Measurements from ENCODE around the gene TNFSF12. TPM values are rescaled to one million over a fixed set of nuclear protein-coding genes. Genes with fewer than 3 reads are reported as not detected.
A peak's percentile ranks its signal among the peaks of the same experiment; 100 is the strongest.

The TNFSF12 gene
- polyA plus RNA-seq, 1 donor (not counting 4 experiments of a cell fraction or from before 2014, with no cell fraction given), result 1.0 TPM

DNA sequence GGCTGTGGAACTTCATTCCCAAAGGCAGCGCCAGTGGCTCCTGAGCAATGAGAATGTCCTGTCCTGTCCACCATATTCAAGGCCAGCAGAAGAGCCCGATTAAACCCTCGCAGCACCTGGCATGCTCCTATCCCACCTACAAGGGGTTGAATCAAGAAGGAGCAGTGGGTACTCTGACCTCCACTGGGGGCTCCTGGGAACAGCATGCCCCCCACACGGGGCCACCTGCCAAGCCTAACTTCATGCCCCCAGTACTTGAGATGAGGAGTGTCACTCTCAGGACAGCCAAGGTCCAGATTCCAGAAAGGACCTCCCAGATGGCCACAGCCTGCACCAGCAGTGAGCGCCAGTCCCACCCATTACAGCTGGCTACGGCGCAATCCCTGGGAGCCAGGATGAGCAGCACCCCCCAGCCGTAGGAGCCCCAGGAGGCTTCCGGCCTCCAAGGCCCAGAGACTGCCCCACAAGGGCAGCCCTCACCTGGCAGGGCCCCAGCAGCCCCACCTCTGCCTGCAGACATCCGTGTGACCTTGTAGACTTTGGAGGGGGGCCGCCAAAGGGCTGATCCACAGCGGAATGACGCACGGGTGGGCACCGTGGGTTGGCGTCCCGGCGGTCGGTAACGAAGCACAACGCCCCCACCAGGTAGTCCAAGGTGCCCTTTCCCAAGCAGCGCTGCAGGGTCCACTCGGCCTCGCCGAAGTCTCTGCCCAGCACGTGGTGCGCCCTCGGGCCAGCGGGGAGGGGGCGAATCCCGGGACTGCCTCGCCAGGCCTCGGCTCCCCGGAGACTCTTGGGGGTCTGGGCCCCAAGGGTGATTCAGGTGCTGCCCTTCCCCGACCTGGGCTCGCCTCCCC lies 33.8 kb downstream of the TNFSF12 start:
- no peak for TF ChIP-seq EZH2 (IDR thresholded peaks at IDR 0.05; ENCODE audit: low read length)
- TF ChIP-seq, protein P1, sequence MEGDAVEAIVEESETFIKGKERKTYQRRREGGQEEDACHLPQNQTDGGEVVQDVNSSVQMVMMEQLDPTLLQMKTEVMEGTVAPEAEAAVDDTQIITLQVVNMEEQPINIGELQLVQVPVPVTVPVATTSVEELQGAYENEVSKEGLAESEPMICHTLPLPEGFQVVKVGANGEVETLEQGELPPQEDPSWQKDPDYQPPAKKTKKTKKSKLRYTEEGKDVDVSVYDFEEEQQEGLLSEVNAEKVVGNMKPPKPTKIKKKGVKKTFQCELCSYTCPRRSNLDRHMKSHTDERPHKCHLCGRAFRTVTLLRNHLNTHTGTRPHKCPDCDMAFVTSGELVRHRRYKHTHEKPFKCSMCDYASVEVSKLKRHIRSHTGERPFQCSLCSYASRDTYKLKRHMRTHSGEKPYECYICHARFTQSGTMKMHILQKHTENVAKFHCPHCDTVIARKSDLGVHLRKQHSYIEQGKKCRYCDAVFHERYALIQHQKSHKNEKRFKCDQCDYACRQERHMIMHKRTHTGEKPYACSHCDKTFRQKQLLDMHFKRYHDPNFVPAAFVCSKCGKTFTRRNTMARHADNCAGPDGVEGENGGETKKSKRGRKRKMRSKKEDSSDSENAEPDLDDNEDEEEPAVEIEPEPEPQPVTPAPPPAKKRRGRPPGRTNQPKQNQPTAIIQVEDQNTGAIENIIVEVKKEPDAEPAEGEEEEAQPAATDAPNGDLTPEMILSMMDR (optimal IDR thresholded peaks at IDR 0.05 in 1 of 3, IDR thresholded peaks at IDR 0.05 in 1 of 3, conservative IDR thresholded peaks at IDR 0.05 in 1 of 3; ENCODE audit: extremely low read depth in 1 of 3, insufficient read depth in 2 of 3, low read length in 3 of 3), result no peak
- Histone ChIP-seq H3K27ac (ENCODE audit: control insufficient read depth, insufficient read depth, low read length) (peak overlapping the region; percentile 99), H4K20me1 (ENCODE audit: control insufficient read depth, extremely low read depth, insufficient read depth, low read length) (peaks cover 16% of the 10 kb centered on the region), H3K9ac (ENCODE audit: control insufficient read depth, extremely low read depth, insufficient read depth, low read length) (peak overlapping the region; percentile 99), H3K27me3 (ENCODE audit: control insufficient read depth, extremely low read depth, insufficient read depth, low read length) (no peaks in the 10 kb centered on the region), H3K9me3 (ENCODE audit: control insufficient read depth, low read depth, low read length) (no peaks in the 10 kb centered on the region), H3K4me2 (ENCODE audit: control insufficient read depth, extremely low read depth, insufficient read depth, low read depth, low read length) (peak overlapping the region; percentile 93), H3K4me1 (ENCODE audit: control insufficient read depth, extremely low read depth, insufficient read depth, low read length) (peaks cover 48% of the 10 kb centered on the region), H2AFZ (ENCODE audit: control insufficient read depth, low read length) (no peak overlapping the region), H3K79me2 (ENCODE audit: control insufficient read depth, insufficient read depth, low read length) (peaks cover 36% of the 10 kb centered on the region), H3K9me1 (ENCODE audit: control insufficient read depth, extremely low read depth, insufficient read depth, low read length) (peaks cover 3% of the 10 kb centered on the region), H3K4me3 (ENCODE audit: control insufficient read depth in 2 of 3, extremely low read depth in 1 of 3, insufficient read depth in 2 of 3, low read depth in 1 of 3, low read length in 3 of 3) (peak overlapping the region in 1 of 3 experiments; percentile 65), H3K36me3 (ENCODE audit: control insufficient read depth in 2 of 2, extremely low read depth in 1 of 2, insufficient read depth in 2 of 2, low read length in 2 of 2) (peaks cover 14 to 34% of the 10 kb centered on the region in 2 experiments)
- dilution Hi-C loops (cut with MboI; ENCODE audit: extremely low pct_ligation_motif_present, low sequenced_read_pairs), result no loop called here
- FAIRE-seq (no peak), DNase-seq (ENCODE audit: low read depth, low spot score) (no peak)

DNA sequence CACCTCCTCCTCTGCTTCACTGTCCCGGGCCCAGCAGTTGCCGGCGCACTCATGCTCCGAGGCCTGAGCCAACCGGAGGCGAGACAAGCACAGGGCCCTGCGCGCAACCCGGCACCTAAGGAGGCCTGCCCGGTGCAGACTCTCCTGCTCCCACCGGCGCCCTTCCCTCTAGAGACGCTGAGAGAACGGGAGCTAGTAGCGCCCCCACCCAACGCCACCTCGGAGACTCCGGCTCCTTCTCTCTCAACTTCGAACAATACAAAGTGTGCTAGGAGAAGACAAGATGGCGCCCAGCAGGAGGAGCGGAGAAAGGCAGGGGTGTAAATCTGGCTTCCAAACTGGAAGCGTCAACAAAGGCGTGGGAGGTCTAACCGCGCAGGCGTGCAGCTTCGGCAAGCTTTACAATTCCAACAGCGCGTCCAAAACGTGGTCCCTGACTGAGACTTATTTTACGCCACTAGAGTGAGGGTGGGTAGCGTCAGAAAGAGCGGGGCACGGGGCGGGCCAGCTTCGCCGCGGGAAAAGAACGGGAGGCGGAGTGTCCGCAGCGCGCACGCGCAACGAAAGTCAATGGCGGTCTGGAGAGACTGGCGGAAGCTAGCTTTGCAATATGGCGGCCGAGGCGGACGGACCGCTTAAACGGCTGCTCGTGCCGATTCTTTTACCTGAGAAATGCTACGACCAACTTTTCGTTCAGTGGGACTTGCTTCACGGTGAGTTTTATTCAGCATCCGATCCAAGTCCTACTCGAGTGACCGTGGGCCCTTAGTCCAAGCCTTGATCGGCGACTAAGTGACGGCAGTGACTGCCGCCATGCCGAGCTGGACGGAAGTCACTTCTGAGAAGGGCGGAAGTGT lies 34.6 kb downstream of the TNFSF12 start, which contains the start of gene MPDU1:
MPDU1 (plus strand) TSS at position 600 of the 857 bp plus-strand sequence; CDS start at position 611, 11 bp downstream.
- peak within 1 kb of the TSS; percentile 47 to 94 (median 65) for H3K4me3 ChIP-seq (ENCODE audit: control insufficient read depth in 2 of 3, extremely low read depth in 1 of 3, insufficient read depth in 2 of 3, low read depth in 1 of 3, low read length in 3 of 3)

More for the DNA sequence above, 34.6 kb downstream of the TNFSF12 start, which contains the start of gene MPDU1:
- H3K9me1 ChIP-seq (ENCODE audit: control insufficient read depth, extremely low read depth, insufficient read depth, low read length), result peaks cover 3% of the 10 kb centered on the region
- DNase-seq (ENCODE audit: low read depth, low spot score) (no peak), FAIRE-seq (no peak)
- H3K27me3 ChIP-seq (ENCODE audit: control insufficient read depth, extremely low read depth, insufficient read depth, low read length), result no peaks in the 10 kb centered on the region
- peaks cover 50% of the 10 kb centered on the region for H3K4me1 ChIP-seq (ENCODE audit: control insufficient read depth, extremely low read depth, insufficient read depth, low read length)
- H3K9me3 ChIP-seq (ENCODE audit: control insufficient read depth, low read depth, low read length), result no peaks in the 10 kb centered on the region
- dilution Hi-C loops (cut with MboI; ENCODE audit: extremely low pct_ligation_motif_present, low sequenced_read_pairs), result no loop called here
- H3K9ac ChIP-seq (ENCODE audit: control insufficient read depth, extremely low read depth, insufficient read depth, low read length), result peak within 1 kb of the TSS; percentile 99
- peak within 1 kb of the TSS; percentile 93 for H3K4me2 ChIP-seq (ENCODE audit: control insufficient read depth, extremely low read depth, insufficient read depth, low read depth, low read length)
- H2AFZ ChIP-seq (ENCODE audit: control insufficient read depth, low read length), result peak within 1 kb of the TSS; percentile 100
- H3K36me3 ChIP-seq (ENCODE audit: control insufficient read depth in 2 of 2, extremely low read depth in 1 of 2, insufficient read depth in 2 of 2, low read length in 2 of 2), result peaks cover 14 to 31% of the 10 kb centered on the region in 2 experiments
- H3K79me2 ChIP-seq (ENCODE audit: control insufficient read depth, insufficient read depth, low read length), result peaks cover 42% of the 10 kb centered on the region
- TF ChIP-seq EZH2 (IDR thresholded peaks at IDR 0.05; ENCODE audit: low read length), result no peak
- TF ChIP-seq, protein P1 (optimal IDR thresholded peaks at IDR 0.05 in 1 of 3, IDR thresholded peaks at IDR 0.05 in 1 of 3, conservative IDR thresholded peaks at IDR 0.05 in 1 of 3; ENCODE audit: extremely low read depth in 1 of 3, insufficient read depth in 2 of 3, low read length in 3 of 3), result no peak
- H4K20me1 ChIP-seq (ENCODE audit: control insufficient read depth, extremely low read depth, insufficient read depth, low read length), result peaks cover 9% of the 10 kb centered on the region
- H3K27ac ChIP-seq (ENCODE audit: control insufficient read depth, insufficient read depth, low read length), result peak within 1 kb of the TSS; percentile 99
